Lung (tissue), 12 donors: ENCODE measurements around the gene PLA2G5. TPM values are rescaled to one million over a fixed set of nuclear protein-coding genes. Genes with fewer than 3 reads are reported as not detected.

ENCODE experiments used
- ATAC-seq: fragments of 200-7000 bp; cut with Tn5 transposase; one replicate; pipeline ENCODE4 v1.9.1; 2020; ENCODE audit warnings: moderate number of reproducible peaks; ENCODE audit not compliant: insufficient read depth, low FRiP score
- DNase-seq, 3 donors: peaks; one replicate each; pipeline ENCODE4 v3.0.0-alpha.2; 2013 to 2017
- H3K27ac ChIP-seq, 2 donors: one replicate each; pipeline ENCODE4 v1.5.1; 2013; ENCODE audit warnings: mild to moderate bottlenecking in 2 of 2, moderate library complexity in 2 of 2, control low read depth in 1 of 2, inconsistent platforms in 1 of 2, low read depth in 1 of 2, low read length in 1 of 2
- H3K27me3 ChIP-seq, 3 donors: one replicate each; pipeline ENCODE4 v1.5.1; 2013; ENCODE audit warnings: low read length in 2 of 3; ENCODE audit not compliant: control insufficient read depth in 3 of 3, insufficient read depth in 3 of 3
- H3K36me3 ChIP-seq, 4 donors: one replicate each; pipeline ENCODE4 v1.5.1; 2013; ENCODE audit warnings: low read length in 4 of 4, mild to moderate bottlenecking in 1 of 4, moderate library complexity in 1 of 4; ENCODE audit not compliant: control insufficient read depth in 4 of 4, insufficient read depth in 4 of 4
- H3K4me1 ChIP-seq, 5 donors: one replicate each; pipeline ENCODE4 v1.5.1; 2013; ENCODE audit warnings: low read length in 5 of 5, mild to moderate bottlenecking in 2 of 5, moderate library complexity in 1 of 5; ENCODE audit not compliant: control insufficient read depth in 5 of 5, insufficient read depth in 5 of 5
- H3K4me3 ChIP-seq: one replicate; pipeline ENCODE4 v1.5.1; 2013; ENCODE audit warnings: mild to moderate bottlenecking, control low read depth, moderate library complexity
- H3K9ac ChIP-seq, 2 donors: one replicate each; pipeline ENCODE4 v1.5.1; 2013; ENCODE audit warnings: low read length in 2 of 2, control low read depth in 1 of 2; ENCODE audit not compliant: insufficient read depth in 1 of 2
- H3K9me3 ChIP-seq, 4 donors: one replicate each; pipeline ENCODE4 v1.5.1; 2013; ENCODE audit warnings: low read length in 3 of 4, mild to moderate bottlenecking in 1 of 4, moderate library complexity in 1 of 4; ENCODE audit not compliant: control insufficient read depth in 4 of 4, insufficient read depth in 3 of 4
- WGBS, 2 donors: extraction: QIAGEN DNeasy Blood & Tissue Kit; methylation state at CpG; one replicate each; pipeline ENCODE4 v1.1.7; 2013; 5-methylcytosine and 5-hydroxymethylcytosine counted together
- polyA plus RNA-seq, 2 donors: library from polyadenylated mRNA; stranded (reverse); fragments of 200-250 nt; gene quantifications; one replicate each; pipeline ENCODE4 v1.2.1, GENCODE V29; 2013
- total RNA-seq, 2 donors: library from RNA; depleted of rRNA in 1 of 2; stranded (reverse); fragments of >200 nt in 1 of 2; gene quantifications; one replicate each; pipeline ENCODE4 v1.2.1, GENCODE V29; 2014 to 2021
- TF ChIP-seq, protein P1 (sequence below): IDR thresholded peaks from 2 replicates; pipeline ENCODE4 v1.5.1; 2012; ENCODE audit warnings: mild to moderate bottlenecking; ENCODE audit errors: control extremely low read depth, extremely low read depth
- donor health status: control.
- donor health status: control.
- donor health status: Bipolar disorder and iron deficiency.
- donor health status: healthy.
- donor health status: DM: yes; HTN: yes; CAD: no.

The PLA2G5 gene
- total and polyA plus RNA-seq, 4 donors: 1.1 to 6.5 (median 2.6) TPM

DNA sequence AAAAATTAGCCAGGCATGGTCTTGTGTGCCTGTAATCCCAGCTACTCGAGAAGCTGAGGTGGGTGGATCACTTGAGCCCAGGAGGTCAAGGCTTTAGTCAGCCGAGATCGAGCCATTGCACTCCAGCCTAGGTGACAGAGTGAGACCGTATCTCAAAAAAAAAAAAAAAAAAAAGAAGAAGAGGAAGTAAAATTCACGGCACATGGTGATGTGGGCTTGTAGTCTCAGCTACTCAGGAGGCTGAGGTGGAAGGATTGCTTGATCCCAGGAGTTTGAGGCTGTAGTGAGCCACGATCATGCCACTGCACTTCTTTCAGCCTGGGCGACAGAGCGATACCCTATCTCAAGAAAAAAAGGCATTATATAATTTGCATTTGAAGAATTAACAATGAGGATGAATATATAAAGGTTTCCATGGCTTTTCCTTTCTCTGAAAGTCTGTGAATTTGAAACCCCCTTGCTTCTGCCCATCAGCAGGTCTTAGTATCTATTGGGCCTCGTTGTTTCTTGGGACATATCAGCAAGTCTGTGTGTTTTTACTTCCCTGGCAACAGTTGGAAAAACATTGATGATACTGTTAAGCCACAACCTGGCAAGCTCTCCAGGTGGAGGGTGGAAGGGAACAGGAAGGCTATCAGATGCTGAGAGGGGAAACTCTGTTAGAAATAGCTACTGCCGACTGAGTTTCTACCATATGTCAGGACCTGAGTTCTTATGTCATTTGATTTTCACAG lies 53.9 kb downstream of the PLA2G5 start:
- no peak overlapping the region for H3K4me3 ChIP-seq
- ATAC-seq: no peak
- H3K4me1 ChIP-seq: peaks cover 0 to 9% (median 0%) of the 10 kb centered on the region in 5 donors
- no peak for DNase-seq
- no peak overlapping the region for H3K27ac ChIP-seq
- H3K36me3 ChIP-seq: no peaks in the 10 kb centered on the region
- H3K9me3 ChIP-seq: no peaks in the 10 kb centered on the region
- WGBS, 2 donors: 53 to 60% methylated on average over 10 of the region's 10 CpGs
- TF ChIP-seq, protein P1, sequence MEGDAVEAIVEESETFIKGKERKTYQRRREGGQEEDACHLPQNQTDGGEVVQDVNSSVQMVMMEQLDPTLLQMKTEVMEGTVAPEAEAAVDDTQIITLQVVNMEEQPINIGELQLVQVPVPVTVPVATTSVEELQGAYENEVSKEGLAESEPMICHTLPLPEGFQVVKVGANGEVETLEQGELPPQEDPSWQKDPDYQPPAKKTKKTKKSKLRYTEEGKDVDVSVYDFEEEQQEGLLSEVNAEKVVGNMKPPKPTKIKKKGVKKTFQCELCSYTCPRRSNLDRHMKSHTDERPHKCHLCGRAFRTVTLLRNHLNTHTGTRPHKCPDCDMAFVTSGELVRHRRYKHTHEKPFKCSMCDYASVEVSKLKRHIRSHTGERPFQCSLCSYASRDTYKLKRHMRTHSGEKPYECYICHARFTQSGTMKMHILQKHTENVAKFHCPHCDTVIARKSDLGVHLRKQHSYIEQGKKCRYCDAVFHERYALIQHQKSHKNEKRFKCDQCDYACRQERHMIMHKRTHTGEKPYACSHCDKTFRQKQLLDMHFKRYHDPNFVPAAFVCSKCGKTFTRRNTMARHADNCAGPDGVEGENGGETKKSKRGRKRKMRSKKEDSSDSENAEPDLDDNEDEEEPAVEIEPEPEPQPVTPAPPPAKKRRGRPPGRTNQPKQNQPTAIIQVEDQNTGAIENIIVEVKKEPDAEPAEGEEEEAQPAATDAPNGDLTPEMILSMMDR: no peak
- peaks cover 0 to 17% (median 6%) of the 10 kb centered on the region in 3 donors for H3K27me3 ChIP-seq
- H3K9ac ChIP-seq: no peak overlapping the region

DNA sequence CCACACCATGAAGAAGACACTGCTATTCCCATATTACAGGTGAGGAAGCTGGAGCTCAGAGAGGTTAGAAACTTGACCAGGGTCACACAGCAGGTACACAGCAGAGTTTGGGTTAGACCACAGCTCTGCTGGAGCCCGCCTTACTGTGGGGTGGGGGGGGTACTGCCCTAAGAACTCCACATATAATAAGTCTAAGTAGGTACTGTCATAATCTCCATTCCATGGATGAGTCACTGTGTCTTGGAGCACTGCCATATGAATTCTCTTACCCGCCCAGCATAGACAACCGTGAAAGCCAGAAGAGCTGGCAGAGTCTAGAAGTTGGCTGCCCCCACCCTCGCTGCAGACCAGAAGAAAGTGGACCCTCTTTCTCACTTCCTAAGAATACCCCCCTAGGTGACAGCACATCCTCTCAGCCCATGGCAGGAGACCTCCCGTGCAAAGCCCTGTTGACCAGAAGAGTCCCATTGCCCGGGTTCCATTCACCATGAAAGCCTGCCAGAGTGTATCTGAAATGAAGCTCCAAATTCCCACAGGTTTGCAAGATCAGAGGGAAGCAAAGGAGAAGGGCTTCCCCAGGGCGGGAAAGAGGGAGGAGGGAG lies 54.6 kb downstream of the PLA2G5 start:
- WGBS, 2 donors: 66 to 86% methylated on average over 7 of the region's 7 CpGs
- Histone ChIP-seq H3K4me3 (no peak overlapping the region), H3K9me3 (no peaks in the 10 kb centered on the region), H3K9ac (no peak overlapping the region), H3K4me1 (peaks cover 0 to 9% (median 0%) of the 10 kb centered on the region in 5 donors), H3K27ac (no peak overlapping the region), H3K27me3 (peaks cover 0 to 17% (median 3%) of the 10 kb centered on the region in 3 donors), H3K36me3 (no peaks in the 10 kb centered on the region)
- ATAC-seq (peak; percentile 72), DNase-seq (no peak)
- TF ChIP-seq, protein P1: no peak

DNA sequence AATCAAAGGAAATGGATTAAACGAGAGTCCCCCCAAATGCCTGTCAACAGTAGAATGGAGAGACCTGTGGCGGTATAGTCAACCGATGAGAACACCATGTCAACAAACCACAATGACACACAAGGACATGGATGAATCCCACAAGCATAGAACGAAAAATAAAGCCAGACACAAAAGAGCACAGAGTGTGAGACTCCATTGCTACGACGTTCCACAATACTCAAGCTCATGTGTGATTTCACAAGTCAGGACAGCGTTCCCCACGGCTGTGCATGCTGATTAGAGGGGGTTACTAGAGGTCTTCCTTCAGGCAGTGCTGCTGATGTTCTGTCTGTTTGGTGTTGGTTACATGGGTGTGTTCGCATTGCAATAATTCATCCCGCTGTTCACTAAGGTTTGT lies 55.1 kb downstream of the PLA2G5 start:
- Histone ChIP-seq H3K9me3 (no peaks in the 10 kb centered on the region), H3K4me1 (peaks cover 0 to 9% (median 0%) of the 10 kb centered on the region in 5 donors), H3K4me3 (no peak overlapping the region), H3K27me3 (peaks cover 0 to 17% (median 3%) of the 10 kb centered on the region in 3 donors), H3K36me3 (no peaks in the 10 kb centered on the region), H3K27ac (no peak overlapping the region), H3K9ac (no peak overlapping the region)
- ATAC-seq (no peak), DNase-seq (no peak)
- TF ChIP-seq, protein P1: no peak
- 79 to 81% methylated on average over 10 of the region's 10 CpGs for WGBS, 2 donors
